ENCODE measurements around the gene SPTBN5. TPM values are rescaled to one million over a fixed set of nuclear protein-coding genes. Genes with fewer than 3 reads are reported as not detected.

Gene SPTBN5
- total RNA-seq, 1 experiment from 2014 or later = 2.1 TPM

- no TSS peak for BruUV-seq (replicated peaks)
- H3K4me1 ChIP-seq (ENCODE audit: control insufficient read depth, insufficient read depth, low read length) = peaks cover 10% of the 10 kb centered on the region
- ChIA-PET POLR2A (no interaction called here), CTCF (interaction anchor here (1.3 kb wide), 1 partner anchor 121 kb away, joined by 4 read pairs; the partner anchor contains the start of gene MAPKBP1)
- H3K27me3 ChIP-seq (ENCODE audit: control insufficient read depth, insufficient read depth, low read length) = no peaks in the 10 kb centered on the region
- TF ChIP-seq CTCF (IDR thresholded peaks at IDR 0.05) (no peak), TCF7L2 (IDR thresholded peaks at IDR 0.05; ENCODE audit: low read depth, low read length) (no peak), POLR2AphosphoS5 (IDR thresholded peaks at IDR 0.05; ENCODE audit: low read depth, low read length) (peak; percentile 58), REST (IDR thresholded peaks at IDR 0.05; ENCODE audit: insufficient read depth in 1 of 2, low read depth in 2 of 2, low read length in 1 of 2) (no peak), SIN3A (IDR thresholded peaks at IDR 0.05; ENCODE audit: borderline replicate concordance, insufficient read depth, low read depth, low read length) (no peak)
- ATAC-seq (peak; percentile 65), DNase-seq (ENCODE audit: low read depth, low spot score) (no peak)
- no peak overlapping the region for H3K4me3 ChIP-seq (ENCODE audit: low read depth in 2 of 2, low read length in 2 of 2)
- intact Hi-C loops (cut with micrococcal nuclease; ENCODE audit: unreplicated experiment) (no loop called here), in situ Hi-C loops (cut with HindIII; ENCODE audit: low pct_unique_long_range_greater_than_20kb, low sequenced_read_pairs) (no loop called here)
- H3K9me3 ChIP-seq (ENCODE audit: control insufficient read depth, insufficient read depth, low read depth, low read length) = no peaks in the 10 kb centered on the region
- peak overlapping the region; percentile 54; the same call in 1 of the 2 replicates for H3K27ac ChIP-seq (ENCODE audit: low read length)
- no peaks in the 10 kb centered on the region; the same call in 1 of the 2 replicates for H3K36me3 ChIP-seq (ENCODE audit: control insufficient read depth, insufficient read depth, low read length)
These were observed 1.1 kb upstream of the SPTBN5 start for GRCh38 chr15:41894791-41895463.

DNA sequence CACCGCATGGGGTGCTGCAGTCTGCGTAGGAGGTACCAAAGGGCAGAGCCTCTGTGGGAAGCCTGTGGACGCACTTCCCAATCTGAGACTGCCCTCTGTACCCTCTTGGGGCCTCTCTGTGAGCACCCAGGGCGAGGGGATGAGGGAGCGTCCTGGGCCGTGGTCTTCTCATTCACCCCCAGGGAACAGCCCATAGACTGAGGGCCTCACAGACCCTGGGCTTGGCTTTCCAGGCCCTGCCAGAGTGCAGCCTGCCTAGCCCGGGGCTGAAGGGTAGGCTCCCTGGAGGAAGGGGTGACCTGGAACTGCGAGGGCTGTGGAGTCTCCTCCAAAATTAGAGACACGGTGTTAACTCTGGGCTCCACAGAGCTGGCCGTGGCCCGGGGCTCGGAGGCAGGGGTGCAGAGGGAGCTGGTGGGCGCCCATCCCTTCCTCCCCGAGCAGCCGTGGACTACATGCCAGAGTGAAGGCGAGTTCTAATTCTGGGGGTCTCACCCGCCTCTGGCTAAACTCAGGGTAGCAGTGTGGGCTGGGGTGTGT, 468 bp upstream of the SPTBN5 start:
- DNase-seq (ENCODE audit: low read depth, low spot score) (no peak), ATAC-seq (peak; percentile 5)
- in situ Hi-C loops (cut with HindIII; ENCODE audit: low pct_unique_long_range_greater_than_20kb, low sequenced_read_pairs) = no loop called here
- Histone ChIP-seq H3K4me1 (ENCODE audit: control insufficient read depth, insufficient read depth, low read length) (peaks cover 10% of the 10 kb centered on the region), H3K27ac (ENCODE audit: low read length) (peak overlapping the region; percentile 54; the same call in 1 of the 2 replicates), H3K4me3 (ENCODE audit: low read depth in 2 of 2, low read length in 2 of 2) (no peak overlapping the region), H3K27me3 (ENCODE audit: control insufficient read depth, insufficient read depth, low read length) (no peaks in the 10 kb centered on the region), H3K36me3 (ENCODE audit: control insufficient read depth, insufficient read depth, low read length) (no peaks in the 10 kb centered on the region; the same call in 1 of the 2 replicates), H3K9me3 (ENCODE audit: control insufficient read depth, insufficient read depth, low read depth, low read length) (no peaks in the 10 kb centered on the region)
- BruUV-seq (replicated peaks) = no TSS peak
- intact Hi-C loops (cut with micrococcal nuclease; ENCODE audit: unreplicated experiment) = no loop called here
- POLR2A ChIA-PET = no interaction called here
- TF ChIP-seq SIN3A (IDR thresholded peaks at IDR 0.05; ENCODE audit: borderline replicate concordance, insufficient read depth, low read depth, low read length) (no peak), POLR2AphosphoS5 (IDR thresholded peaks at IDR 0.05; ENCODE audit: low read depth, low read length) (no peak), REST (IDR thresholded peaks at IDR 0.05; ENCODE audit: insufficient read depth in 1 of 2, low read depth in 2 of 2, low read length in 1 of 2) (no peak), CTCF (IDR thresholded peaks at IDR 0.05) (no peak), TCF7L2 (IDR thresholded peaks at IDR 0.05; ENCODE audit: low read depth, low read length) (no peak)
- CTCF ChIA-PET = interaction anchor here (0.5 kb wide), 1 partner anchor 199 kb away, joined by 6 read pairs; no protein-coding TSS in a partner anchor
